Germinal center (tissue), 1 donor: Measurements from ENCODE around the gene FCGR1A.
"Not testable (repeated sequence)": the region's sequence is repeated elsewhere in the genome, so short reads cannot be mapped to it uniquely, and the experiment has no call there.

ENCODE experiments used
- DNase-seq: peaks from one replicate; pipeline ENCODE4 v3.0.0; 2012; ENCODE audit warnings: mixed read lengths, low spot score

FCGR1A gene

GRCh38 chr1:149782600-149782999 lies at the start of gene FCGR1A:
Gene FCGR1A, plus strand, starts transcription at chr1:149782694. Its CDS starts 50 bp downstream, at chr1:149782744.
- not testable (repeated sequence) for DNase-seq

DNA sequence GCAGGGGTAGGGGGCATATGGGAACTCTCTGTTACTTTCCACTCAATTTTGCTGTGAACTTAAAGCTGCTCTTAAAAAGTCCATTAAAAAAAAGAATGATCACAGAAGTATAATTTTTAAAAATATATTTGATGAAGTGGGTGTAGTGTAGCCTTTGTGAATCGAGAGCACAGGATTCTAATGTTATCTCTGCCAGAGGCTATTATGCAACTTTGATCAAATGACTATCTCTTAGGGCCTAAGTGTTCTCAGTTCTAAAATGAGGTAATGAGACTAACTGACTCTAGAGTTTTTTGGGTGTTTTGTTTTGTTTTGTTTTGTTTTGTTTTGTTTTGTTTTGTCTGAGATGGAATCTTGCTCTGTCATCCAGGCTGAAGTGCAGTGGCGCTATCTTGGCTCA lies 49.7 kb upstream of the FCGR1A start:
- not testable (repeated sequence) for DNase-seq

DNA sequence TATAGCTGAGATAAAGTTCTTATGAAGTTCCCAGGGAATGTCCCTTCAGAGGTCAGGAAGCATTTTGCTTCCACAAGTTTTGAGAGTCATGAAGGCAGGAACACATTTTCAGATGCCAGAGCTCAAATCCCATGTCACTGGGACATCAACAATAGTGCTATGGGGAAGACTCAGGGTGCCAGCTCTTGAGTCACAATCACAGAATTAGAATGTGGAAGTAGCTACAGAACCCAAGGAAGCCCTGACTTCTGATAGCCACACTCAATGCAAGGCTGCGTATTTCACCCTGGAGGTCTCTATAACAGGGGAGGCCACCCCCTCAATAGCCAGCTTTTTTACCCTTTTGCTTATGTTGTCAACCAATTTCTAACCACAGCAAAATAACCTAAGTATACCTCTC lies 47.8 kb upstream of the FCGR1A start:
- DNase-seq = not testable (repeated sequence)

GRCh38 chr1:149740148-149740581 lies 42.3 kb upstream of the FCGR1A start:
- DNase-seq = not testable (repeated sequence)

- DNase-seq = not testable (repeated sequence)
Observed at GRCh38 chr1:149740590-149741230, 41.8 kb upstream of the FCGR1A start.

- not testable (repeated sequence) for DNase-seq
Observed at GRCh38 chr1:149741914-149742313, 40.6 kb upstream of the FCGR1A start.

DNA sequence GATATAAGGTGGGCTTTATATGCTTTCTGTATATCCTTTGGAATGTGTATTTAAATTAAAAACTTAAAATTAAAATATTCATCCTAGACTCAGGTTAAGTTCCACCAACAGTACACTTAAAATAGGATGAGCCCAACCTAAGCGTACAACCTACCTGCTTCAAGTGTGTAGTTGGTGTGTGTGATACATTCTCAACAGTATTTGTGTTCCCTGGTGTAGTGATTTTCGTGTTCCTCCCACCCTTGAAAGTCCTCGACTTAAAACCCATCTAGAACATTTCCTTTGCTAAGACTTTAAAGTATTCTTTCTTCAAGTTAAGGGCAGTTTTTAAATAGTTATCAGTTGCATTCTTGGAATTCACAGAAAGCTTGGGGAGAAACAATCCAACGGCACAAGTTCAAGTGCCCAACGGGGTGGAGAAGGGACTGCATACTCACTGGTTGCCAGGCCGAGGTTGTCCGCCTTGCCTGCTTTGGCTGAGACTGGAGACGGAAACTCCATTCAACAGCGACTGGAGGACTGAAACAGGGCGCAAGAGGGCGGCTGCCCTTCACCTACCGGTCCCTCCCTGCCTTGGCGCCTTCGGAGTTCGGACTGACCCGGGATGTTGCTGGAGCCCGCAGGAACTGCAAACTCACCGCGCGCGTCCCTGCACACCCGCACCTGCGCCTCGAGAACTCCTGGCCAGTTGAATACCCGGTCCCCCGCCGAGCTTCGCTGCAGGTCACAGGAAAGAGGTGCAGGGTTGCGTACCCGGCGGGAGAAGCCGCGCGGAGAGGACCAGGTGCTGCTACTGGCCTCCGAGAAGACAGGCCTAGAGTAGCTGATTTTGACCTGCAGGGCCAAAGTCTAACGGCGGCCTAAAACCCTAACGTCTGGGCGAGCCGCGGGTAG lies 35.8 kb upstream of the FCGR1A start:
- DNase-seq = not testable (repeated sequence)

GRCh38 chr1:149747359-149748143 lies 34.9 kb upstream of the FCGR1A start:
- not testable (repeated sequence) for DNase-seq

- not testable (repeated sequence) for DNase-seq
Observed at GRCh38 chr1:149748144-149748500, 34.4 kb upstream of the FCGR1A start.

DNA sequence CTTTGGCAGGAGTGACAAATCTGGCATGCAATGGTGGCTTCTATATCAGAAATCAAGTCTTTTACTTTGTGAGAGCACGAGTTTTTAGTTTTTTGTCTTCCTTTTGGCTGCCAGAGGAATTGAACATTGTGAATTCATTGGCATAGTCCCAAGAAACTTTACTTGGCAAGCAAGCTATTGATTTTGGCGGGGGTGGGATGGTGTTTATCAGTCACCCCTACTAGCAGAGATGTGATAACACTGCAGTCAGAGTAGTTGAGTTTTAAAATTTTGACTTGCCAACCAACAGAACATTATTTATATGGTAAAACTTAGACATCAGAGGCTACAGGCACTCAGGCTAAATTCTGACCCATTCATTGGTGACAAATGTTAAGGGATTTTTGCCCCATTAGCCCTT lies 31.9 kb upstream of the FCGR1A start:
- DNase-seq = not testable (repeated sequence)

GRCh38 chr1:149752186-149752585 lies 30.3 kb upstream of the FCGR1A start:
- not testable (repeated sequence) for DNase-seq

- DNase-seq = not testable (repeated sequence)
Observed at GRCh38 chr1:149753466-149753865, 29.0 kb upstream of the FCGR1A start.

DNA sequence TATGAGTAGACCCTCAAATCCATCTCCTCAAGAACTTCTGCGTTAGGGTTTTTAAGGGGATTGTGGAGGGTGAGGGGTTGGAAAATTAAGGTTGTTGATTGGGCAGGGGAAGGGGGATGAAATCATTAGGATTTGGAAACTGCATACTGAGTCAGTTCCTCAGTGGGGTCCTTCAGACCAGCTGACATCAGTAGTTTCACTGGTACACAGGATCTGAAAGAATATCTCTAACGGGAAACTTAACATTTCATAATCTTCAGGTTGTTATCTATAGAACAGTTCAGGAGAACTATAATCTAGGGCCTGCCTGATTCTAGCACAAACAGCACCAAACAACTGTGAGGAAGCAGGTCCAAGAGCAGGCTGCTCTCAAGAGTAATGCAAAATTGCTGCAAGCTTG lies 27.2 kb upstream of the FCGR1A start:
- DNase-seq = not testable (repeated sequence)

DNA sequence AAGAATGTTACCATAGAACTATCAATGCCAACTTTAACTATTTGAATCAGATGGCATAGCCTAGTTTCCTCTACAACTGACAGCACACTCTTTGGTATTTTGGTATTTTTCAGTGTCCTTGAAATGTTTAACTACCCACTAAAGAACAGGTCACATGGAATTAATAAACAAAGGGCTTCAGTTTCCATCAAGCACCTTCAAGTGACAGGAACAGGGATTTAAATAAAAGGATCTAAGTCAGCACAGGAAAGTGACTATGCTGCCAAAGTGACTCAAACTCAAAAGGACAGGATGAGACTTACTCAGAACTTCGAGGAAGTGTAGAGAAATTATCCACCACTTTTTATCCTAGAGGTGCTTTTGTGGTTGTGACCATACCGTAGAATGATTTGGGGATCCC lies 20.2 kb upstream of the FCGR1A start:
- DNase-seq = not testable (repeated sequence)

DNA sequence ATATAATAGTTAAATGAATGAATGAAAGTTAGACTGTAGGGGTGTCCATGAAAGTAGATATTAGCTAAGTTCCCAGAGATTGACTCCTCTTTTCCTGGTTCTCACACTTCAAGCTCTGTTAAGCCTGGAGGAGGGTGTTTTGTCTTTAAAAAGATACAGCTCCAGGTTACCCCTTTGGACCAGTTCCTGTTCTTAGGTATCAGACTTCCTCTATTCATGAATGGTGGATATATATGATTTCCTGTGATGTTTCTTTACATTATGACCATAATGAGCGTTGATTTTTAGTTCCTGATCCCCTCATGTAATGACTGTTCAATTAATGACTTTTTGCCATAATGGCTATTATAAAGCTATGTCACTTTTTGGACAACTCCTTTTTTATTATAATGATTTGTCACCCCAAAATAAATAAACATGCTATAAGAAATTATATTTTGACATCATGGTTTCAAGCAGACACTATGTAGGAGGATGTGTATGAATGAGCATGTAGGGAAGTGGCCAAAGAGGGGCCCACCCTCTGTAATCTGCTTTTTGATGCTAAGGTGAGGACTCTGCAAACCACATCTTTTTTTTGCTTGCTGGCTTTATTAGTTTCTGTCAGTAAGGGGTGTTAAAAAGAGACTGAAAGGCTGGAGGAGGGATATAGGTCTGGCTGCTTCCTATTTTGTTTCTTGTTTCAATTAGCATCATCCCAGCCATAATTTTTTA lies 18.2 kb upstream of the FCGR1A start:
- not testable (repeated sequence) for DNase-seq

GRCh38 chr1:149766241-149766640 lies 16.3 kb upstream of the FCGR1A start:
- not testable (repeated sequence) for DNase-seq

- not testable (repeated sequence) for DNase-seq
Observed at GRCh38 chr1:149769216-149769615, 13.3 kb upstream of the FCGR1A start.

DNA sequence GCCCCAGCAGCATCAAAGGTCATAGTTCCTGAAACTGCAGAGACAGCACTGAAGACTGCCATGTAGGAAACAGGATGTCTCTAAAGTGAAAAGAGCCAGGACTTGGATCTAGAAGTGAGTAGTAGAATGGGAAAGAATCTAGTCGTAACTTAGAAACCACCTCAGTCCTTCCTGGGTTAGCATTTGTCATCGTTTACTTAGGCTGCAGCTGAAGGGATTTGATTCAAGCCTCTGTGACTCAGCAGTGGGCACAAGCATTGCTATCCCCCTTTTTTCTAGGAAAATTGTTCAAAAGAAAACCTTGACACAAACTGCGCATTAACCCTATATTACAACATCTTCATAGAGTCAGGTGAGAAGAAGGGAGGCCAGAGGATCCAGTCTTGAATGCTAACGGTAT lies 11.8 kb upstream of the FCGR1A start:
- DNase-seq = not testable (repeated sequence)

DNA sequence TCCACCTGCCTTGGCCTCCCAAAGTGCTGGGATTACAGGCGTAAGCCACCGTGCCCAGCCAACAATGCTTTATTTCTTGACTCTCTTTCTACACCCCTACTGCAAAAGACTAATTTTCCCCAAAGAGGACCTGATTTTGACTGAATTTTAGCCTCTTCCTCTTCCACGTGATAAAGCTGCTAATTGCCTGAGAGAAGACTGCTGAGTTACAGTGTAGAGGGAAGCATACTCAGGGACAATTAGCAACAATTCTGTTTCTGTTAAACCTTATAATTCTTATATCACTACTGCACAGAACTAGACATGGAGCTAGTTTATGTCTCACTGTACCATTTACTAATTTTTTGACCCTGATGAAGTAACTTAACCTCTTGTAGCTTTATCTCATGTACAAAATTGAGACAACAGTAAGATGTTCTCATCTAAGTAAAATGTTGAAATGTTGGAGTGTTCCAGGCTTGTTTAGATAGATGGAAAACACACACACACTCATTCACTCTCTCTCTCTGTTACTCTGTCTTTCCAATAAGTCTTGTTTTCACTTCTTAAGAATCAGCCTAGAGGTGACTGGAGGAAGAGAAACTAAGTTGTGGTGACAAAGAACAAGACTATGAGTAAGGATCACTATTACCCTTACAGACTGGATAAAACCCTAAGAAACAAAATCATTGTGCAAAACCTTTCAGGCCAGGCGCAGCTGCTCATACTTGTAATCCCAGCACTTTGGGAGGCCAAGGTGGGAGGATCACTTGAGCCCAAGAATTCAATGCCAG lies 10.7 kb upstream of the FCGR1A start:
- DNase-seq = not testable (repeated sequence)

GRCh38 chr1:149775510-149776147 lies 6.9 kb upstream of the FCGR1A start:
- not testable (repeated sequence) for DNase-seq
